ENCODE results near the gene FBLN2. TPM values are rescaled to one million over a fixed set of nuclear protein-coding genes. Genes with fewer than 3 reads are reported as not detected.

The FBLN2 gene
- polyA plus RNA-seq, 1 donor (not counting 4 experiments of a cell fraction or from before 2014, with no cell fraction given): 0.72 TPM

- H3K4me2 ChIP-seq (ENCODE audit: control insufficient read depth, extremely low read depth, insufficient read depth, low read depth, low read length): no peak overlapping the region
- peak overlapping the region; percentile 77 for H3K27ac ChIP-seq (ENCODE audit: control insufficient read depth, insufficient read depth, low read length)
- H2AFZ ChIP-seq (ENCODE audit: control insufficient read depth, low read length): no peak overlapping the region
- TF ChIP-seq CTCF (optimal IDR thresholded peaks at IDR 0.05 in 1 of 3, IDR thresholded peaks at IDR 0.05 in 1 of 3, conservative IDR thresholded peaks at IDR 0.05 in 1 of 3; ENCODE audit: extremely low read depth in 1 of 3, insufficient read depth in 2 of 3, low read length in 3 of 3): no peak
- DNase-seq (ENCODE audit: low read depth, low spot score) (no peak), FAIRE-seq (no peak)
- H3K36me3 ChIP-seq (ENCODE audit: control insufficient read depth in 2 of 2, extremely low read depth in 1 of 2, insufficient read depth in 2 of 2, low read length in 2 of 2): no peaks in the 10 kb centered on the region
- H3K4me3 ChIP-seq (ENCODE audit: control insufficient read depth in 2 of 3, extremely low read depth in 1 of 3, insufficient read depth in 2 of 3, low read depth in 1 of 3, low read length in 3 of 3): no peak overlapping the region
- dilution Hi-C loops (cut with MboI; ENCODE audit: extremely low pct_ligation_motif_present, low sequenced_read_pairs): no loop called here
- H3K27me3 ChIP-seq (ENCODE audit: control insufficient read depth, extremely low read depth, insufficient read depth, low read length): no peaks in the 10 kb centered on the region
- peaks cover 34% of the 10 kb centered on the region for H3K4me1 ChIP-seq (ENCODE audit: control insufficient read depth, extremely low read depth, insufficient read depth, low read length)
- H3K9me3 ChIP-seq (ENCODE audit: control insufficient read depth, low read depth, low read length): no peaks in the 10 kb centered on the region
- H3K9me1 ChIP-seq (ENCODE audit: control insufficient read depth, extremely low read depth, insufficient read depth, low read length): no peaks in the 10 kb centered on the region
- H3K9ac ChIP-seq (ENCODE audit: control insufficient read depth, extremely low read depth, insufficient read depth, low read length): peak overlapping the region; percentile 12
- no peaks in the 10 kb centered on the region for H4K20me1 ChIP-seq (ENCODE audit: control insufficient read depth, extremely low read depth, insufficient read depth, low read length)
- H3K79me2 ChIP-seq (ENCODE audit: control insufficient read depth, insufficient read depth, low read length): no peaks in the 10 kb centered on the region
Observed at GRCh38 chr3:13599887-13600450, 51.0 kb downstream of the FBLN2 start.

- H3K36me3 ChIP-seq (ENCODE audit: control insufficient read depth in 2 of 2, extremely low read depth in 1 of 2, insufficient read depth in 2 of 2, low read length in 2 of 2): no peaks in the 10 kb centered on the region
- no peaks in the 10 kb centered on the region for H4K20me1 ChIP-seq (ENCODE audit: control insufficient read depth, extremely low read depth, insufficient read depth, low read length)
- no peaks in the 10 kb centered on the region for H3K9me1 ChIP-seq (ENCODE audit: control insufficient read depth, extremely low read depth, insufficient read depth, low read length)
- FAIRE-seq (peak; percentile 98), DNase-seq (ENCODE audit: low read depth, low spot score) (peak; percentile 96)
- peak overlapping the region; percentile 77 for H3K27ac ChIP-seq (ENCODE audit: control insufficient read depth, insufficient read depth, low read length)
- H3K4me2 ChIP-seq (ENCODE audit: control insufficient read depth, extremely low read depth, insufficient read depth, low read depth, low read length): peak overlapping the region; percentile 43
- peak overlapping the region; percentile 61 for H3K9ac ChIP-seq (ENCODE audit: control insufficient read depth, extremely low read depth, insufficient read depth, low read length)
- H3K4me1 ChIP-seq (ENCODE audit: control insufficient read depth, extremely low read depth, insufficient read depth, low read length): peaks cover 34% of the 10 kb centered on the region
- no peaks in the 10 kb centered on the region for H3K27me3 ChIP-seq (ENCODE audit: control insufficient read depth, extremely low read depth, insufficient read depth, low read length)
- H3K9me3 ChIP-seq (ENCODE audit: control insufficient read depth, low read depth, low read length): no peaks in the 10 kb centered on the region
- peak overlapping the region; percentile 4 for H2AFZ ChIP-seq (ENCODE audit: control insufficient read depth, low read length)
- dilution Hi-C loops (cut with MboI; ENCODE audit: extremely low pct_ligation_motif_present, low sequenced_read_pairs): no loop called here
- no peaks in the 10 kb centered on the region for H3K79me2 ChIP-seq (ENCODE audit: control insufficient read depth, insufficient read depth, low read length)
- no peak for TF ChIP-seq EZH2 (IDR thresholded peaks at IDR 0.05; ENCODE audit: low read length)
- H3K4me3 ChIP-seq (ENCODE audit: control insufficient read depth in 2 of 3, extremely low read depth in 1 of 3, insufficient read depth in 2 of 3, low read depth in 1 of 3, low read length in 3 of 3): no peak overlapping the region
Observed at GRCh38 chr3:13600950-13601691, 52.2 kb downstream of the FBLN2 start.

Measured in keratinocyte (primary cell).